Muscle of leg (tissue), 11 donors: ENCODE results near the gene OCSTAMP. TPM values are rescaled to one million over a fixed set of nuclear protein-coding genes. Genes with fewer than 3 reads are reported as not detected.

Source experiments
- DNase-seq: peaks from one replicate; pipeline ENCODE4 v3.0.0; 2013
- H3K27ac ChIP-seq: one replicate; pipeline ENCODE4 v1.5.1; 2013; ENCODE audit warnings: mild to moderate bottlenecking, low read length, control low read depth
- H3K27me3 ChIP-seq: one replicate; pipeline ENCODE4 v1.6.1; 2013; ENCODE audit warnings: low read length; ENCODE audit not compliant: control insufficient read depth, insufficient read depth
- H3K36me3 ChIP-seq: one replicate; pipeline ENCODE4 v1.6.1; 2013; ENCODE audit warnings: low read length; ENCODE audit not compliant: control insufficient read depth, insufficient read depth
- H3K4me1 ChIP-seq: one replicate; pipeline ENCODE4 v1.6.1; 2013; ENCODE audit warnings: low read length; ENCODE audit not compliant: control insufficient read depth, insufficient read depth
- H3K4me3 ChIP-seq: one replicate; pipeline ENCODE4 v1.5.1; 2013; ENCODE audit warnings: low read length, control low read depth
- H3K9me3 ChIP-seq: replicated peaks from 2 replicates; pipeline ENCODE4 v1.6.1; 2013; ENCODE audit warnings: low read depth, low read length; ENCODE audit not compliant: control insufficient read depth
- WGBS: methylation state at CpG from one replicate; pipeline ENCODE4 v1.1.5; 2013; ENCODE audit warnings: missing lambda C conversion rate; ENCODE audit not compliant: insufficient coverage; 5-methylcytosine and 5-hydroxymethylcytosine counted together
- polyA plus RNA-seq, 8 donors: library from polyadenylated mRNA; unstranded; fragments of 120-200 nt; gene quantifications; one replicate each; pipeline versions ENCODE4 v1.2.1 to v1.2.3, GENCODE V29; 2013; ENCODE audit warnings: inconsistent platforms in 1 of 8, low replicate concordance in 1 of 8; ENCODE audit not compliant: insufficient read length in 8 of 8, insufficient read depth in 1 of 8
- total RNA-seq: library from RNA; stranded (reverse); fragments of 120-200 nt; gene quantifications from one replicate; pipeline ENCODE4 v1.2.4, GENCODE V29; 2013

OCSTAMP gene
- total and polyA plus RNA-seq, 9 donors, result not detected

DNA sequence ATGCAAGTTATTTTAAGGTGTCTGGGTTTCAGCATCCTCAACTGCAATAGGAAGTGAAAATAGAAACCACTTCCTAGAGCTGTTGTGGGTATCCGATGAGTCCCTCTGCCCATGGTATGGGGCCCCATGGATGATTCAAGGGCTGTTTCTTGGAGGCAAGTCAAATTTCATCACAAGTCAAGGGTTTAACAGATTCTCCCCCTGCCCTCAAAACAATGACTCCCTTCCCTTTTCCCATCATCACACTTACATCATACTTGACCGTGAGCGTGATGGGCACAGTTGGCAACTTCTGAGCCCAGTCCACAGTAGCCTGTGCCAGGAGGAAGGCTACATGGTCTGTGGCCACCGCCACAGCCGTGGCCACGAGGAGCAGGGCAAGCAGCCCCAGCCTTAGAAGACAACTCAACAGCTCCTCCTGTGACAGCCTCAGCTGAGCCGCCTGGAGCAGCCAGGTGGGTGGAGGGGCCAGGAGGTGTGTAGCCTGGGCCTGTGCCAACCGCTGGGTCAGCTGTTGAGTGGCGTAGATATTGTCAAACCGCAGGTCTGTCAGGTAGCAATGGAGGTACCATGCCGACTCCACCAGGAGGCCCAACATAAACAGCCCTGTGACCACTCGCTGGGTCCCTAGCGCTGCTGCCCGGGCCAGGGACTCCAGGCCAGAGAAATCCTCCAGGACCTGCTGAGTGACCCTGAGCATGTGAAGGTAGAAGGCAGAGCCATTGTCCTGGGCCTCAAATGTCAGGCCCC is 5.2 kb downstream of the OCSTAMP start:
- Histone ChIP-seq H3K9me3 (no peaks in the 10 kb centered on the region), H3K4me3 (no peak overlapping the region), H3K36me3 (no peaks in the 10 kb centered on the region), H3K27me3 (peaks cover 23% of the 10 kb centered on the region), H3K4me1 (no peaks in the 10 kb centered on the region), H3K27ac (no peak overlapping the region)
- peak; percentile 29 for DNase-seq
- 77% methylated on average over 12 of the region's 14 CpGs for WGBS

DNA sequence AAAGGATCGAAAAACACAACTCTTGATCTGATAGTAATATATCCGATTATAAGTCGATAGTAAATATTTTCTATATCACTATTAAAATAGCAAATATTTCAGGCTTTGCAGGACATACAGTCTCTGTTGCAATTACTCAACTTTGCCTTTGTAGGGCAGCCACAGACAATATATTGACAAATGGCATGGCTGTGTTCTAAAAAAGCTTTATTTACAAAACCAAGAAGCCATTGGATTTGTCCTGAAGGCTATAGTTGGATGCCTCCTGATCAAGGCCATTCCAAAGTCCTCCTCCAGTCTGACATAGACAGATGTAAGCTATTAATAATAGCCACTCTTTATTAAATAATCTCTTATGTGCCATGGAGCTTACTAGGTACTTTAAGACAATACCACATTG is 5.9 kb downstream of the OCSTAMP start:
- H3K4me3 ChIP-seq, result no peak overlapping the region
- WGBS, result no CpG with 5 or more reads among the region's 3 CpGs
- no peaks in the 10 kb centered on the region for H3K36me3 ChIP-seq
- H3K27me3 ChIP-seq, result peaks cover 23% of the 10 kb centered on the region
- DNase-seq, result no peak
- no peak overlapping the region for H3K27ac ChIP-seq
- no peaks in the 10 kb centered on the region for H3K9me3 ChIP-seq
- H3K4me1 ChIP-seq, result no peaks in the 10 kb centered on the region

GRCh38 chr20:46543959-46544358 is 6.5 kb downstream of the OCSTAMP start:
- Histone ChIP-seq H3K4me1 (no peaks in the 10 kb centered on the region), H3K27ac (no peak overlapping the region), H3K4me3 (no peak overlapping the region), H3K9me3 (no peaks in the 10 kb centered on the region), H3K27me3 (peaks cover 20% of the 10 kb centered on the region), H3K36me3 (no peaks in the 10 kb centered on the region)
- DNase-seq, result no peak
- 29% methylated on average over 1 of the region's 1 CpG for WGBS

DNA sequence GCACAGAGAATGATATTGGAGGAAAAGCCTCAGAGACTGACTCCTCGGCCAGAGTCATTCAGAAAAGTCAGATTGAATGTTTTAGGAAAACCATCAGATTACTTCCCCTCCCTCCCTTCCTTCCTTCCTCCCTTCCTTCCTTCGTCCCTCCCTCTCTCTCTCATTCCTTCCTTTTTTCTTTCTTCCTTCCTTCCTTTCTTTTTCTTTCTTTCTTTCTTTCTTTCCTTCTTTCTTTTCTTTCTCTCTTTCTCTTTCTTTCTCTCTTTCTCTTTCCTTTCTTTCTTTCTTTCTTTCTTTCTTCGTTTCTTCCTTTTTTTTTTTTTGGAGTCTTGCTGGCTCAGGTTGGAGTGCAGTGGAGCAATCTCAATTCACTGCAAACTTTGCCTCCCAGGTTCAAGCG is 7.4 kb downstream of the OCSTAMP start:
- Histone ChIP-seq H3K36me3 (no peaks in the 10 kb centered on the region), H3K27me3 (peaks cover 22% of the 10 kb centered on the region), H3K27ac (no peak overlapping the region), H3K9me3 (no peaks in the 10 kb centered on the region), H3K4me3 (no peak overlapping the region), H3K4me1 (no peaks in the 10 kb centered on the region)
- DNase-seq, result no peak
- WGBS, result 67% methylated on average over 2 of the region's 4 CpGs

DNA sequence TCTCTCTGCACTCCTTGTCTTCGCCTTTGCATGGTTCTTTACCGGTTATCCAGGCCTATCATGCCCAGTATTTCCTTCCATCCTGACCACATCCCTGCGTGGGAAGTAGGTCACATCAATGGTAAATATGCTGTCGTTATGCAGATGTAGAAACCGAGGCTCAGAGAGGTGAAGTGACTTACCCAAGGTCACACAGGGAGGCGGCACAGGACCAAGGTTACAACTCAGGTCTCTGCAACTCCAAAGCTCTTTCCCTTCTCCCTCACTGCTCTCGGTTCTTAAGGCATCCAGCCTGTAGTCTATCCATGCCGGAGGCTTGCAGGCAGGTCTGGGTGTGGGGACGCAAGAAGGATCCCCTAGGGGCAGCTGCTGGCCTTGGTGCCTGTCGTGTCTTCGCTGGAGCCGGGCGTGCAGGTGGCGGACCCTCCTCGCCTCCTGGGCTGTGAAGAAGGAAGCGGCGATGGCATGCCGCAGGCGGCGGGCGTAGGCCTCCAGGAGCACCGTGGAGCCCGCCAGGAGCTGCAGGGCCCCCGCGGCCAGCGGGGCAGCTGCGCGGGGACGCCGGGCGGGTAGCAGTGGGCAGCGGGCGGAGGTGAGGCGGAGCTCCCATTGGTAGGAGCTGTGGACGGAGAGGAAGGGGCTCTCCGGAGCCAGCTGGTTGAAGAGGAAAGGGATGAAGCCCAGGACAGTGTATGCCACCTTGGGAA is 9.1 kb downstream of the OCSTAMP start:
- H3K27ac ChIP-seq, result no peak overlapping the region
- no peak for DNase-seq
- 60% methylated on average over 34 of the region's 36 CpGs for WGBS
- H3K27me3 ChIP-seq, result peaks cover 32% of the 10 kb centered on the region
- H3K36me3 ChIP-seq, result no peaks in the 10 kb centered on the region
- H3K4me1 ChIP-seq, result no peaks in the 10 kb centered on the region
- no peak overlapping the region for H3K4me3 ChIP-seq
- no peaks in the 10 kb centered on the region for H3K9me3 ChIP-seq

DNA sequence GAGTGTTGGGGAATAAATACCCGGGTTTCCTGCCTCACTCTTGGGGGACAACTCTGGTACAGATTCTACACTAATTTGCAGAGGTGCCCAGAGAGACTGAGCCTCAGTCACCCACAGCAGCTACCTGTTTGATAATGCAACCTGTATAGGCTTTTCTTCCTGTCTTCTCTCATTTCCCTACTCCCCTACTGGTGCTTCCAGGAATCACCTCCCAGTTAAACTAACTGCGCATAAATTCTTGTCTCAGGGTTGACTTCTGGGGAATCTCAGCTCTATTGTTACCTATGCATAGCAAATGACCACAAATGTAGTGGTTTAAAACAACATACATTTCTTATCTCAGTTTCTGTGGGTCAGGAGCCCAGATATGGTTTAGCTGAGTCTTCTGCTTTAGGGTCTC is 11.3 kb downstream of the OCSTAMP start:
- peaks cover 32% of the 10 kb centered on the region for H3K27me3 ChIP-seq
- no peaks in the 10 kb centered on the region for H3K36me3 ChIP-seq
- H3K4me3 ChIP-seq, result no peak overlapping the region
- WGBS, result 100% methylated on average over 2 of the region's 2 CpGs
- H3K4me1 ChIP-seq, result no peaks in the 10 kb centered on the region
- H3K9me3 ChIP-seq, result no peaks in the 10 kb centered on the region
- no peak for DNase-seq
- H3K27ac ChIP-seq, result no peak overlapping the region

- Histone ChIP-seq H3K9me3 (no peaks in the 10 kb centered on the region), H3K27me3 (peaks cover 4% of the 10 kb centered on the region), H3K36me3 (no peaks in the 10 kb centered on the region), H3K4me1 (no peaks in the 10 kb centered on the region), H3K4me3 (no peak overlapping the region), H3K27ac (no peak overlapping the region)
- WGBS, result 88% methylated on average over 3 of the region's 4 CpGs
- no peak for DNase-seq
These were observed 19.8 kb downstream of the OCSTAMP start for GRCh38 chr20:46530640-46531039.

GRCh38 chr20:46523696-46524328 is 26.6 kb downstream of the OCSTAMP start:
- no peak overlapping the region for H3K4me3 ChIP-seq
- DNase-seq, result peak; percentile 24
- H3K27ac ChIP-seq, result no peak overlapping the region
- WGBS, result no CpG with 5 or more reads among the region's 2 CpGs
- no peaks in the 10 kb centered on the region for H3K4me1 ChIP-seq
- H3K27me3 ChIP-seq, result peaks cover 2% of the 10 kb centered on the region
- no peaks in the 10 kb centered on the region for H3K9me3 ChIP-seq
- no peaks in the 10 kb centered on the region for H3K36me3 ChIP-seq

- H3K4me3 ChIP-seq, result no peak overlapping the region
- H3K27ac ChIP-seq, result no peak overlapping the region
- WGBS, result 63% methylated on average over 3 of the region's 5 CpGs
- H3K9me3 ChIP-seq, result no peaks in the 10 kb centered on the region
- H3K27me3 ChIP-seq, result peaks cover 3% of the 10 kb centered on the region
- no peaks in the 10 kb centered on the region for H3K36me3 ChIP-seq
- no peak for DNase-seq
- H3K4me1 ChIP-seq, result no peaks in the 10 kb centered on the region
These were observed 27.3 kb downstream of the OCSTAMP start for GRCh38 chr20:46523108-46523507.

DNA sequence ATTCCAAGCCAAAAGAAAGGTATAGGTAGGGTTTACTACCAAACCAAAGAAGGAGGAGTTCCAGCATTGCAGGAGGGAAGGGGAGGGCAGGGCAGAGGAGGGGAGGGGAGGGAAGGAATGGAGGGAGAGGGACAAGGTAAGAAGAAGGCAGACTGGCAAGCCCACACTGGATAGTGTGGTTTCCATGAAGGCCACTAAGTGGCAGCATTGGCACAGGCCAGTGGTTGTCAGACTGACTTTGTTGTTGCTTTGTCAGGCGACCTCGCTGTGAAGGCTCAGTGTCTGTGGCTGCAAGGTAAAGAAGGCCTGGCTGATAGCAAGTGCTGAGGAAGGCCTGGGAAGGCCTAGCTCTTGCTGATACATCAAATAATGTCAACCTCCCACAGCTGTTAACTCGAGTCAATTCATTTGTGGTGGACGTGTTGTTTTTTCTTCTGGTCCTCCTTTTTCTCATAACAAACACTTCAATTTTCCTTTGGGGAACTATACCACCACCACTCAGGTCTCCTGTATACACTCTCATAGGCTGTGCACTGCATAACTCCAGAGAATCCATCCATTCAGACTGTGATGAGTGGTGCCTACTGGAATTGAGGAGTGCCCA is 29.4 kb downstream of the OCSTAMP start:
- Histone ChIP-seq H3K27ac (no peak overlapping the region), H3K4me1 (no peaks in the 10 kb centered on the region), H3K36me3 (no peaks in the 10 kb centered on the region), H3K4me3 (no peak overlapping the region), H3K9me3 (no peaks in the 10 kb centered on the region), H3K27me3 (peaks cover 9% of the 10 kb centered on the region)
- WGBS, result no CpG with 5 or more reads among the region's 4 CpGs
- peak; percentile 26 for DNase-seq
